Peyer's patch (tissue), 4 donors: ENCODE measurements around the gene COL6A1. TPM values are rescaled to one million over a fixed set of nuclear protein-coding genes. Genes with fewer than 3 reads are reported as not detected.
A peak's percentile ranks its signal among the peaks of the same experiment; 100 is the strongest.

Experiments used
- DNase-seq, 3 donors: peaks; one replicate each; pipeline ENCODE4 v3.0.0-alpha.2; 2017 to 2019
- H3K27ac ChIP-seq, 4 donors: fragments of 200-600 bp; sonication (generic); one replicate each; pipeline ENCODE4 v1.5.1; 2016 to 2019
- H3K27me3 ChIP-seq, 2 donors: fragments of 200-600 bp; sonication (generic); one replicate each; pipeline ENCODE4 v1.5.1; 2019
- H3K36me3 ChIP-seq, 3 donors: fragments of 200-600 bp; sonication (generic); one replicate each; pipeline ENCODE4 v1.5.1; 2016 to 2019
- H3K4me1 ChIP-seq, 4 donors: fragments of 200-600 bp; sonication (generic); one replicate each; pipeline ENCODE4 v1.5.1; 2016 to 2019
- H3K4me3 ChIP-seq, 4 donors: fragments of 200-600 bp; sonication (generic); 1 replicate in 3 of 4; 2 replicates in 1 of 4; pipeline ENCODE4 v1.5.1; 2016 to 2019; ENCODE audit warnings: mild to moderate bottlenecking in 1 of 4
- H3K9me3 ChIP-seq, 4 donors: fragments of 200-600 bp; sonication (generic); one replicate each; pipeline ENCODE4 v1.5.1; 2016 to 2019; ENCODE audit warnings: mild to moderate bottlenecking in 1 of 4
- POLR2A ChIP-seq, 2 donors: fragments of 450-650 bp; IDR thresholded peaks; one replicate each; pipeline ENCODE4 v1.5.1; 2017; ENCODE audit warnings: antibody characterized with exemption in 2 of 2, mild to moderate bottlenecking in 2 of 2, moderate library complexity in 2 of 2
- total RNA-seq, 4 donors: library from RNA; depleted of rRNA; stranded (reverse); fragments of >200 nt; gene quantifications; one replicate each; pipeline ENCODE4 v1.1.0, GENCODE V29; 2016
- TF ChIP-seq, protein P1 (sequence below), 6 experiments: fragments of 450-650 bp in 4 of 6; fragments of 200-600 bp in 2 of 6; sonication (generic) in 1 of 6; IDR thresholded peaks; one replicate each; pipeline ENCODE4 v1.5.1; 2017 to 2019; ENCODE audit warnings: antibody characterized with exemption in 6 of 6, mild to moderate bottlenecking in 3 of 6, moderate library complexity in 1 of 6

Gene COL6A1
- total RNA-seq, 4 donors from 2014 or later, result 37.7 to 458 (median 161) TPM

DNA sequence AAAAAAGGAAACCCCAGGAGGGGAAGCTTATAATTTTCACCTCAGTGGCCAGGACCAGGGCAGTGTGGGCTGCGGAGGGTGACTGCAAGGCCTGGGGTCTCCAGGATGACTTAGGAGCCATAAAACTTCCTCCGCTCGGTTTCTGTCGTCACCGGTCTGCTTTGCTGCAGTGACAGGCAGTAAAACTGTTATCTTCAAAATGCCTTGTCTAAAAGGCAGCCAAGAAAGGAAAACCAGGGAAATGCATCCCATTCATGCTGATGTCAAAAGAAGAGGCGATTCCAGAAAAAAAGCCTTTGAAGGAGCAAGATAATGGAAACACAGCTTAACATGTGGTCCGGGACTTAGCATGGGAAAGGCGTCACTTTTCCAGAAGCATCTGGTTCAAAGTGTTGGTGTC is 42.0 kb downstream of the COL6A1 start:
- no peak for DNase-seq
- no peak overlapping the region for H3K4me3 ChIP-seq
- no peaks in the 10 kb centered on the region for H3K4me1 ChIP-seq
- no peak for TF ChIP-seq POLR2A (IDR thresholded peaks at IDR 0.05)
- TF ChIP-seq, protein P1, sequence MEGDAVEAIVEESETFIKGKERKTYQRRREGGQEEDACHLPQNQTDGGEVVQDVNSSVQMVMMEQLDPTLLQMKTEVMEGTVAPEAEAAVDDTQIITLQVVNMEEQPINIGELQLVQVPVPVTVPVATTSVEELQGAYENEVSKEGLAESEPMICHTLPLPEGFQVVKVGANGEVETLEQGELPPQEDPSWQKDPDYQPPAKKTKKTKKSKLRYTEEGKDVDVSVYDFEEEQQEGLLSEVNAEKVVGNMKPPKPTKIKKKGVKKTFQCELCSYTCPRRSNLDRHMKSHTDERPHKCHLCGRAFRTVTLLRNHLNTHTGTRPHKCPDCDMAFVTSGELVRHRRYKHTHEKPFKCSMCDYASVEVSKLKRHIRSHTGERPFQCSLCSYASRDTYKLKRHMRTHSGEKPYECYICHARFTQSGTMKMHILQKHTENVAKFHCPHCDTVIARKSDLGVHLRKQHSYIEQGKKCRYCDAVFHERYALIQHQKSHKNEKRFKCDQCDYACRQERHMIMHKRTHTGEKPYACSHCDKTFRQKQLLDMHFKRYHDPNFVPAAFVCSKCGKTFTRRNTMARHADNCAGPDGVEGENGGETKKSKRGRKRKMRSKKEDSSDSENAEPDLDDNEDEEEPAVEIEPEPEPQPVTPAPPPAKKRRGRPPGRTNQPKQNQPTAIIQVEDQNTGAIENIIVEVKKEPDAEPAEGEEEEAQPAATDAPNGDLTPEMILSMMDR (IDR thresholded peaks at IDR 0.05), result no peak
- H3K27ac ChIP-seq, result peak overlapping the region in 1 of 4 donors; percentile 77
- H3K27me3 ChIP-seq, result no peaks in the 10 kb centered on the region
- H3K36me3 ChIP-seq, result no peaks in the 10 kb centered on the region
- no peaks in the 10 kb centered on the region for H3K9me3 ChIP-seq

DNA sequence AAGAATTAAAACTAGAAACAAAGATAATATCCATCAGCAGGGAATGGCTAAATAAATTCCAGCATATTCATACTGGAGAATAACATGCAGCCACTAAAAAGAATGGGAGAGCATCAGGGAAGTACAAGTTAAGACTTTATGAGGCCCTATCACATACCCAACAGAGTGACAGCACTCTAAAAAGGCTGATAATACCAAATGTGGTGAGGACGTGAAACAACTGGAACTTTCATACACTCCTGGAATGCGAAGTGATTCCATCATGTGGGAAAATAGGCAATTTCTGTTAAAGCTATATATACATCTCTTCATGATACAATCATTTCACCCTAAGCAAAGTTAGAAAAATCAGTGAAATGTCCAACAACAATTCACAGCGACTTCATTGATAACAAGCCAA is 42.6 kb downstream of the COL6A1 start:
- H3K4me1 ChIP-seq, result no peaks in the 10 kb centered on the region
- TF ChIP-seq, protein P1 (IDR thresholded peaks at IDR 0.05), result no peak
- no peak for TF ChIP-seq POLR2A (IDR thresholded peaks at IDR 0.05)
- H3K36me3 ChIP-seq, result no peaks in the 10 kb centered on the region
- H3K9me3 ChIP-seq, result no peaks in the 10 kb centered on the region
- DNase-seq, result no peak
- no peaks in the 10 kb centered on the region for H3K27me3 ChIP-seq
- H3K4me3 ChIP-seq, result no peak overlapping the region
- peak overlapping the region in 1 of 4 donors; percentile 77 for H3K27ac ChIP-seq

DNA sequence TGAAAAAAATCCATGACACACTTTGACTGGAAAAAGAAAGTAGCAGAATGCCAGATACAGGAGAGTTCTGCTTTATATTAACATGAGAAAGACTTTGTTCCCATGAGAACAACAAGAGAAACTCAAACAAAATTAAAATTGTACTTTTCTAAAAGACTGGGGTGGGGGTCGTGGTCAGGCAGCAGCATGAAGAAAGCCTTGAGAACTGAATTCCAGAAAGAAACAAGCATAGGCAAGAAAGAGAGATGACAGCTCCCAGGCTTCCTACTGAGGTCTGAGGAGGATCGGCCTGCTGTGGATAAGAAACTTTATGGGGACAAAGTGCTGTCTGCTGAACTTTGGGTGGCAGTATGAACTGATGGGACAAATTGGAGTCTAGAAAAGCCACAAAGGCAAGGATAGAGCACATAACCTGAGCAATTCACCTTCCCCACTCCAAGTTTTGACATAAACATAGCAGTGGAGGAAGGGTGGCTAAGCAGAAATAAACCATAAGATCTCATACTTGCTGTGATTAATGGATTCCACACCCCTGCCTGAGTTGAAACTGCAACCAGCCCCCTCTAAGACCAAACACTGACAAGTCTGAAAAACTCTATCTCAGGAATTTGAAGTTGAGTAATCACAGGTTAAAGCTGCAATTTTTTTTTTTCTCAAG is 43.7 kb downstream of the COL6A1 start:
- Histone ChIP-seq H3K27me3 (no peaks in the 10 kb centered on the region), H3K4me3 (no peak overlapping the region), H3K36me3 (no peaks in the 10 kb centered on the region), H3K27ac (peak overlapping the region in 1 of 4 donors; percentile 77), H3K9me3 (peaks cover 0 to 4% (median 0%) of the 10 kb centered on the region in 4 donors), H3K4me1 (no peaks in the 10 kb centered on the region)
- TF ChIP-seq, protein P1 (IDR thresholded peaks at IDR 0.05), result no peak
- no peak for TF ChIP-seq POLR2A (IDR thresholded peaks at IDR 0.05)
- no peak for DNase-seq

DNA sequence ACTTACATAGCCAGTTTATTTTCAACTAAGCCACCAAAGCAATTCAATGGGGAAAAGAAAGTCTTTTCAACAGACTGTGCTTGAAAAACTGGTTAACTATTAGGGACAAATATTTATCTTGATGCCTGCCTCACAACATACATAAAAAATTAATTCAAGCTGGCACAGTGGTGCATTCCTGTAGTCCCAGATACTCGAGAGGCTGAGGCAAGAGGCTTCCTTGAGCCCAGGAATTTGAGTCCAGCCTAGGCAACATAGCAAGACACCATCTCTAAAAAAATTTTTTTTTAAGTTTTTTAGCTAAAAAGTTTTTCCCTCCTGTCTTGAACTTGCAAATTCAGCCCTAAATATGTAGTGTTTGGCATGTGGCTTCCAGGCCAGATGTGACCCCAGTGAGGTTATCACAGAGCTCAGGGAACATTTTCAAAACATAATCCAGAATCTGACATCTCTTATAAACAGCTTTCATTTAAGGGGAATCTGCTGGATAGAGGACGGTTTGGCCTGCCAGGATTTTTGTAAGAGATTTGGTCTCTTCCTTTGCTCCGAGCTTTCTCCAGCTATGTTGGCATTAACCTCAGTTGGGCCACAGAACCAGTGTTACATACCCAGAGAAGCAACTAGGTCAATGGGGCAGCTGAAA is 46.4 kb downstream of the COL6A1 start:
- TF ChIP-seq POLR2A (IDR thresholded peaks at IDR 0.05), result no peak
- TF ChIP-seq, protein P1 (IDR thresholded peaks at IDR 0.05), result no peak
- Histone ChIP-seq H3K4me1 (no peaks in the 10 kb centered on the region), H3K27ac (peak overlapping the region; percentile 20 to 73 (median 41))

DNA sequence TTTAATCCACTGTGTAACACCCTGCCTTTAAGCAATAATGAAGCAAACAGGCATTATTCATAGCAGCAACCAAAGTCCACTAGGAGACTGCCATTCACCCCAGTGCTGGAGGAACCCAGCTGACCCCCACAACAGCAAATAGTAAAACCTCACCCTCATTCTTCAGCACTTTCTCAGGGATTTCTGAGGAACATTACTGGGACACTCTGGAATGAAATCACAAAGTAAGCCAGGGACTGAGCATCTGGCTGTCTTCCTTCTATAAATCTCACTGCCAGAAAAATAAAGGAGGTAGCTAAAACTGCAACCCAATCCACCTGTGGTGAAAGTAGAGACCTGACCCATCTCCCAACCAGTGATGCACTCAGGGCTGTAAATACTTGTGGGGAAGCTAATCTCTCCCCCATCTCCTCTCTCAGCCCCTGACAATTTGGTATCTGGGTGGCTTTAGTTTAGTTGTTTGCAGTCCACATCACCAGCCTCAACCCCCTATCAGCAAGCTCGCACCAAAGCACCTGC is 47.1 kb downstream of the COL6A1 start:
- H3K4me1 ChIP-seq, result no peaks in the 10 kb centered on the region
- TF ChIP-seq, protein P1 (IDR thresholded peaks at IDR 0.05), result no peak
- no peak for TF ChIP-seq POLR2A (IDR thresholded peaks at IDR 0.05)
- no peaks in the 10 kb centered on the region for H3K36me3 ChIP-seq
- H3K27ac ChIP-seq, result peak overlapping the region; percentile 32 to 73 (median 55)
- H3K27me3 ChIP-seq, result no peaks in the 10 kb centered on the region
- no peak overlapping the region for H3K4me3 ChIP-seq
- H3K9me3 ChIP-seq, result peaks cover 0 to 4% (median 0%) of the 10 kb centered on the region in 4 donors
- DNase-seq, result no peak

More for the DNA sequence above, 46.4 kb downstream of the COL6A1 start:
- DNase-seq, result peak in 1 of 3 donors; percentile 49
- H3K9me3 ChIP-seq, result peaks cover 0 to 4% (median 0%) of the 10 kb centered on the region in 4 donors
- H3K36me3 ChIP-seq, result no peaks in the 10 kb centered on the region
- no peaks in the 10 kb centered on the region for H3K27me3 ChIP-seq
- no peak overlapping the region for H3K4me3 ChIP-seq
